AG04450 (cell line): ENCODE measurements around the gene DDX23. TPM values are rescaled to one million over a fixed set of nuclear protein-coding genes. Genes with fewer than 3 reads are reported as not detected.

Source experiments
- CTCF ChIA-PET: fragments of 300-600, 350-600 bp; formaldehyde crosslinking; extraction: SDS; loops from one replicate; lab custom pipeline; 2022; ENCODE audit warnings: antibody characterized with exemption, inconsistent platforms; lab: Charles Lee
- POLR2A ChIA-PET: fragments of 350-600 bp; formaldehyde crosslinking; extraction: SDS; loops from one replicate; lab custom pipeline; 2021; ENCODE audit warnings: antibody characterized with exemption, inconsistent platforms; lab: Yijun Ruan, JAX
- DNase-seq: peaks from one replicate; pipeline ENCODE4 v3.0.0-alpha.2; 2011; ENCODE audit warnings: low read depth, low spot score
- H3K27ac ChIP-seq: one replicate; pipeline ENCODE4 v1.5.1; 2012; ENCODE audit warnings: low read depth, low read length, control low read depth
- H3K27me3 ChIP-seq: one replicate; pipeline ENCODE4 v1.6.0; 2012; ENCODE audit warnings: low read length; ENCODE audit not compliant: control insufficient read depth, insufficient read depth
- H3K4me3 ChIP-seq: 2 replicates; pipeline ENCODE4 v1.5.1; 2011; ENCODE audit warnings: mild to moderate bottlenecking, low read depth, low read length, control low read depth
- H3K9me3 ChIP-seq: 2 replicates; pipeline ENCODE4 v1.5.1; 2012; ENCODE audit warnings: low read length; ENCODE audit not compliant: control insufficient read depth, insufficient read depth
- CTCF ChIP-seq: IDR thresholded peaks from 2 replicates; pipeline ENCODE4 v1.5.1; 2011; ENCODE audit warnings: low read depth, low read length, control low read depth, inconsistent platforms
- polyA plus RNA-seq: library from polyadenylated mRNA; depleted of rRNA; stranded (reverse); fragments of >200 nt; gene quantifications from 2 replicates; pipeline ENCODE4 v1.2.3, GENCODE V29; 2011

Gene DDX23
- polyA plus RNA-seq, 1 experiment, result 56.6 TPM

DNA sequence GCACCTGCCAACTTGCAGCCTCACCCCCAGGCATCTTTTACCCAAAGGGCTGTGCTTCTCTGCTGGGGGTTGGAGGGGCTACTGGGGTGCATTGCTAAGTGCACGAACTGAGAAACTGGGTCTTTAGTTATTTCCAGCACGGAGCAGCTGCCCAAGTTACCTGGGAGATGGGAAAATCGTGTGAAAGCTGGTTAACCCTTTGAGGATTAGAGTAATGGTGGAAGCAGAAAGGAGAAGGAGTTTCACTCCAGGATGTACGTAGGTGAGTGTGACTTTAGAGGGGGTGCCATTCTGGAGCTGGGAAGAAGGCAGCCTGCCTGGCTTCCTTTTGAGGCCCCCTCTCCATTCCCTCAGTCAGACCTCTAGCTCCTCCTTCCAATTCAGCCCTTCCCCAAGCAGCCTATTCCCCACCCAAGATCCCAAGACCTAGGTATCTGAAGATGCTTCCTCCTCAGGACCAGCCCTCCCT, 62.1 kb downstream of the DDX23 start:
- TF ChIP-seq CTCF, result no peak
- no peak for DNase-seq
- Histone ChIP-seq H3K27me3 (no peaks in the 10 kb centered on the region), H3K4me3 (peak overlapping the region; percentile 75), H3K9me3 (no peaks in the 10 kb centered on the region), H3K27ac (no peak overlapping the region)
- CTCF ChIA-PET, result interaction anchor here (0.6 to 3.9 kb wide), 3 partner anchors 11 to 68 kb away, joined by 3 to 17 read pairs (median 3); no protein-coding TSS in a partner anchor
- POLR2A ChIA-PET, result interaction anchor here (0.5 to 2.0 kb wide), 2 partner anchors 21 to 50 kb away, joined by 9 to 13 read pairs; no protein-coding TSS in a partner anchor

- Histone ChIP-seq H3K4me3 (peak within 1 kb of the TSS; percentile 75), H3K27me3 (no peaks in the 10 kb centered on the region), H3K27ac (no peak within 1 kb of the TSS), H3K9me3 (no peaks in the 10 kb centered on the region)
- no peak for TF ChIP-seq CTCF
- ChIA-PET POLR2A (interaction anchor here (0.5 to 2.0 kb wide), 4 partner anchors 22 to 107 kb away, joined by 3 to 13 read pairs (median 6); partner anchors contain the start of gene KANSL2), CTCF (interaction anchor here (0.6 to 3.9 kb wide), 5 partner anchors 7 to 68 kb away, joined by 3 to 17 read pairs (median 3); no protein-coding TSS in a partner anchor)
- no peak for DNase-seq
Observed at GRCh38 chr12:48788854-48789775, 62.8 kb downstream of the DDX23 start, which contains the start of gene ADCY6. Gene ADCY6 (minus strand): TSS chr12:48789089. CDS start chr12:48783434, 5,655 bp downstream.

- CTCF ChIA-PET, result interaction anchor here (1.0 to 3.9 kb wide), 3 partner anchors 8 to 35 kb away, joined by 3 to 17 read pairs (median 3); no protein-coding TSS in a partner anchor
- DNase-seq, result no peak
- TF ChIP-seq CTCF, result no peak
- H3K27me3 ChIP-seq, result no peaks in the 10 kb centered on the region
- no peak overlapping the region for H3K27ac ChIP-seq
- H3K9me3 ChIP-seq, result no peaks in the 10 kb centered on the region
- POLR2A ChIA-PET, result interaction anchor here (0.7 to 2.0 kb wide), 3 partner anchors 23 to 106 kb away, joined by 3 to 13 read pairs (median 4); partner anchors contain the start of gene KANSL2
- H3K4me3 ChIP-seq, result peak overlapping the region; percentile 75
Observed at GRCh38 chr12:48788524-48788853, 63.5 kb downstream of the DDX23 start.

- H3K27me3 ChIP-seq, result no peaks in the 10 kb centered on the region
- H3K4me3 ChIP-seq, result peak overlapping the region; percentile 75
- ChIA-PET POLR2A (interaction anchor here (1.5 kb wide), 1 partner anchor 106 kb away, joined by 4 read pairs; the partner anchor contains the start of gene KANSL2), CTCF (interaction anchor here (1.4 to 3.9 kb wide), 2 partner anchors 8 to 35 kb away, joined by 3 to 17 read pairs; no protein-coding TSS in a partner anchor)
- DNase-seq, result no peak
- no peaks in the 10 kb centered on the region; the same call in 1 of the 2 replicates for H3K9me3 ChIP-seq
- TF ChIP-seq CTCF, result no peak
- H3K27ac ChIP-seq, result no peak overlapping the region
Observed at GRCh38 chr12:48787791-48788523, 64.0 kb downstream of the DDX23 start.
